K562 (cell line): Measurements from ENCODE around the gene SF3B4. TPM values are rescaled to one million over a fixed set of nuclear protein-coding genes. Genes with fewer than 3 reads are reported as not detected.

Experiments used
- BMI1 ChIP-seq: fragments of 150-350 bp; IDR thresholded peaks from 2 replicates; pipeline ENCODE4 v1.6.1; 2014; ENCODE audit warnings: low read length
- CAMTA2 ChIP-seq: fragments of 250-450 bp; sonication (Bioruptor Pico); conservative IDR thresholded peaks from 2 replicates; pipeline ENCODE4 v1.5.1; 2022
- CHD1 ChIP-seq: fragments of 200-600 bp; sonication (generic); IDR thresholded peaks from one replicate; pipeline ENCODE4 v1.6.1; 2012; ENCODE audit warnings: mild to moderate bottlenecking, moderate library complexity, low read length, inconsistent platforms
- DNMT1 ChIP-seq: fragments of 450-650 bp; IDR thresholded peaks from 2 replicates; pipeline ENCODE4 v1.6.1; 2016; ENCODE audit warnings: antibody characterized with exemption, mild to moderate bottlenecking
- EHMT2 ChIP-seq: fragments of 450-650 bp; IDR thresholded peaks from 2 replicates; pipeline ENCODE4 v1.6.1; 2018; ENCODE audit warnings: antibody characterized with exemption
- FUS ChIP-seq: fragments of 200-400 bp; formaldehyde crosslinking; optimal IDR thresholded peaks from 2 replicates; pipeline ENCODE3; 2017; ENCODE audit warnings: low read depth, low read length
- MEF2A ChIP-seq: IDR thresholded peaks from 2 replicates; pipeline ENCODE4 v1.6.1; 2011; ENCODE audit warnings: low read depth, mild to moderate bottlenecking, low read length, moderate library complexity; ENCODE audit not compliant: control insufficient read depth
- MYC ChIP-seq, 2 experiments: fragments of 250-450 bp in 1 of 2; sonication (Bioruptor Pico) in 1 of 2; IDR thresholded peaks; 2 replicates each; pipeline versions ENCODE4 v1.5.1 to v1.6.1; 2012 to 2021; ENCODE audit warnings: low read depth in 2 of 2, borderline replicate concordance in 1 of 2, improper control_type of control experiment in 1 of 2, low read length in 1 of 2, mild to moderate bottlenecking in 1 of 2, moderate library complexity in 1 of 2
- STAT5B ChIP-seq: fragments of 250-450 bp; sonication (Bioruptor Pico); IDR thresholded peaks from 2 replicates; pipeline ENCODE4 v1.8.0; 2021; ENCODE audit warnings: mild to moderate bottlenecking, inconsistent platforms
- ZNF24 ChIP-seq: fragments of 450-650 bp; IDR thresholded peaks from 2 replicates; pipeline ENCODE4 v1.6.1; 2016
- ZNF280A ChIP-seq: fragments of 450-650 bp; IDR thresholded peaks from 2 replicates; pipeline ENCODE4 v1.6.1; 2018; ENCODE audit warnings: mild to moderate bottlenecking, low read depth; ENCODE audit not compliant: partially characterized antibody
- ZNF3 ChIP-seq: fragments of 250-450 bp; sonication (Bioruptor Pico); IDR thresholded peaks from 2 replicates; pipeline ENCODE4 v1.5.0; 2021; ENCODE audit warnings: mild to moderate bottlenecking, moderate library complexity
- polyA plus RNA-seq, 8 experiments: library from polyadenylated mRNA; depleted of rRNA in 4 of 8; stranded (reverse) in 5 of 8; unstranded in 3 of 8; fragments of >200 nt; fragmentation: Nextera tagmentation in 2 of 8; fragmentation: Illumina TruSeq in 1 of 8; extraction: Ambion mirVana in 2 of 8; extraction: Trizol in 1 of 8; gene quantifications; 2 replicates each; pipeline versions ENCODE4 v1.2.1 to v1.2.3, GENCODE V29; 2011 to 2014; ENCODE audit warnings: inconsistent platforms in 1 of 8, missing spikeins in 1 of 8
- total RNA-seq, 7 experiments: library from RNA; depleted of rRNA in 6 of 7; stranded (reverse); fragments of >200 nt in 6 of 7; fragmentation: Illumina TruSeq in 2 of 7; extraction: Trizol in 2 of 7; gene quantifications; 2 replicates each; pipeline versions ENCODE4 v1.2.1 to v1.2.3, GENCODE V29; 2011 to 2021; ENCODE audit warnings: low replicate concordance in 1 of 7
- TF ChIP-seq, protein P1 (sequence below), 2 experiments: fragments of 450-650 bp; IDR thresholded peaks; 2 replicates each; pipeline ENCODE4 v1.6.1; 2016
- TF ChIP-seq, protein P2 (sequence below), 2 experiments: fragments of 450-650 bp; formaldehyde crosslinking in 1 of 2; IDR thresholded peaks; 2 replicates each; pipeline versions ENCODE4 v1.4.0 to v1.6.1; 2014 to 2020; ENCODE audit warnings: mild to moderate bottlenecking in 2 of 2, borderline replicate concordance in 1 of 2, low read depth in 1 of 2

Gene SF3B4
- total and polyA plus RNA-seq, 9 of the 15 experiments (the other 6 are each of a cell fraction or from before 2014, with no cell fraction given): 3.0 to 88.0 (median 26.1) TPM

DNA sequence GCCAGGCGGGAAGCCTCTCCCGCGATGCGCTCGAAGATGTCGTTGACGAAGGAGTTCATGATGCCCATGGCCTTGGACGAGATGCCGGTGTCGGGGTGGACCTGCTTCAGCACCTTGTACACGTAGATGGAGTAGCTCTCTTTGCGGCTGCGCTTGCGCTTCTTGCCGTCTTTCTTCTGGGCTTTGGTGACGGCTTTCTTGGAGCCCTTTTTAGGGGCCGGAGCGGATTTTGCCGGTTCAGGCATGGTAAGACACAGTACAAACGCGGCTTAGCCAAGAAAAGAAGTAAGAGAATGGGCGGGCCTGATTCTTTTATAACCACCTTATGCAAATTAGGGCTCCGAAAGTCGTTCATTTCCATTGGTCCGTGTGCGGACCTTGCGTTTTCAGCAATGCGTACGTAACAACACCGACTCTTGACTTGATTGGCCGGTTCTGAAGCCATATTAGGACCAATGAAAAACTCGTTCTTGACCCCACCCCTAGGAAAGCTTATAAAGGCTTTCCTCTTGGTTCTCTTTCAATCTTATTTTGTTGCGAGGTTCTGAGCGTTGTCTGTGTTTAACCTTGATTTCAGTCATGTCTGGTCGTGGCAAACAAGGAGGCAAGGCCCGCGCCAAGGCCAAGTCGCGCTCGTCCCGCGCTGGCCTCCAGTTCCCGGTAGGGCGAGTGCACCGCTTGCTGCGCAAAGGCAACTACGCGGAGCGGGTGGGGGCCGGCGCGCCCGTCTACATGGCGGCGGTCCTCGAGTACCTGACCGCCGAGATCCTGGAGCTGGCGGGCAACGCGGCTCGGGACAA lies 41.0 kb downstream of the SF3B4 start (continued):
- TF ChIP-seq ZNF3 (CRISPR knock-in tag) (no peak), CAMTA2 (peak; percentile 92; the same call in 1 of the 2 replicates), MYC (IDR thresholded peaks at IDR 0.05; ENCODE audit: low read depth, low read length) (peak; percentile 65), MYC (CRISPR knock-in tag; IDR thresholded peaks at IDR 0.05; ENCODE audit: borderline replicate concordance, low read depth) (peak; percentile 27; the same call in 1 of the 2 replicates), ZNF280A (no peak), CHD1 (peak; percentile 93), ZNF24 (peak; percentile 53), FUS (no peak), EHMT2 (no peak), DNMT1 (no peak), BMI1 (no peak), STAT5B (CRISPR knock-in tag) (no peak), MEF2A (peak; percentile 28; the same call in 1 of the 2 replicates)
- TF ChIP-seq, protein P1, sequence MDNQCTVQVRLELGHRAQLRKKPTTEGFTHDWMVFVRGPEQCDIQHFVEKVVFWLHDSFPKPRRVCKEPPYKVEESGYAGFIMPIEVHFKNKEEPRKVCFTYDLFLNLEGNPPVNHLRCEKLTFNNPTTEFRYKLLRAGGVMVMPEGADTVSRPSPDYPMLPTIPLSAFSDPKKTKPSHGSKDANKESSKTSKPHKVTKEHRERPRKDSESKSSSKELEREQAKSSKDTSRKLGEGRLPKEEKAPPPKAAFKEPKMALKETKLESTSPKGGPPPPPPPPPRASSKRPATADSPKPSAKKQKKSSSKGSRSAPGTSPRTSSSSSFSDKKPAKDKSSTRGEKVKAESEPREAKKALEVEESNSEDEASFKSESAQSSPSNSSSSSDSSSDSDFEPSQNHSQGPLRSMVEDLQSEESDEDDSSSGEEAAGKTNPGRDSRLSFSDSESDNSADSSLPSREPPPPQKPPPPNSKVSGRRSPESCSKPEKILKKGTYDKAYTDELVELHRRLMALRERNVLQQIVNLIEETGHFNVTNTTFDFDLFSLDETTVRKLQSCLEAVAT (IDR thresholded peaks at IDR 0.05): peak; percentile 97 to 98
- TF ChIP-seq, protein P2, sequence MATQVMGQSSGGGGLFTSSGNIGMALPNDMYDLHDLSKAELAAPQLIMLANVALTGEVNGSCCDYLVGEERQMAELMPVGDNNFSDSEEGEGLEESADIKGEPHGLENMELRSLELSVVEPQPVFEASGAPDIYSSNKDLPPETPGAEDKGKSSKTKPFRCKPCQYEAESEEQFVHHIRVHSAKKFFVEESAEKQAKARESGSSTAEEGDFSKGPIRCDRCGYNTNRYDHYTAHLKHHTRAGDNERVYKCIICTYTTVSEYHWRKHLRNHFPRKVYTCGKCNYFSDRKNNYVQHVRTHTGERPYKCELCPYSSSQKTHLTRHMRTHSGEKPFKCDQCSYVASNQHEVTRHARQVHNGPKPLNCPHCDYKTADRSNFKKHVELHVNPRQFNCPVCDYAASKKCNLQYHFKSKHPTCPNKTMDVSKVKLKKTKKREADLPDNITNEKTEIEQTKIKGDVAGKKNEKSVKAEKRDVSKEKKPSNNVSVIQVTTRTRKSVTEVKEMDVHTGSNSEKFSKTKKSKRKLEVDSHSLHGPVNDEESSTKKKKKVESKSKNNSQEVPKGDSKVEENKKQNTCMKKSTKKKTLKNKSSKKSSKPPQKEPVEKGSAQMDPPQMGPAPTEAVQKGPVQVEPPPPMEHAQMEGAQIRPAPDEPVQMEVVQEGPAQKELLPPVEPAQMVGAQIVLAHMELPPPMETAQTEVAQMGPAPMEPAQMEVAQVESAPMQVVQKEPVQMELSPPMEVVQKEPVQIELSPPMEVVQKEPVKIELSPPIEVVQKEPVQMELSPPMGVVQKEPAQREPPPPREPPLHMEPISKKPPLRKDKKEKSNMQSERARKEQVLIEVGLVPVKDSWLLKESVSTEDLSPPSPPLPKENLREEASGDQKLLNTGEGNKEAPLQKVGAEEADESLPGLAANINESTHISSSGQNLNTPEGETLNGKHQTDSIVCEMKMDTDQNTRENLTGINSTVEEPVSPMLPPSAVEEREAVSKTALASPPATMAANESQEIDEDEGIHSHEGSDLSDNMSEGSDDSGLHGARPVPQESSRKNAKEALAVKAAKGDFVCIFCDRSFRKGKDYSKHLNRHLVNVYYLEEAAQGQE (IDR thresholded peaks at IDR 0.05; ENCODE audit: borderline replicate concordance): peak; percentile 87
- TF ChIP-seq, protein P2 (CRISPR knock-in tag; IDR thresholded peaks at IDR 0.05; ENCODE audit: low read depth): no peak
